Hepatocyte (in vitro differentiated cells): ENCODE results near the gene EIF6. TPM values are rescaled to one million over a fixed set of nuclear protein-coding genes. Genes with fewer than 3 reads are reported as not detected.

Experiments used
- DNase-seq: peaks from one replicate; pipeline ENCODE4 v3.0.0-alpha.2; 2016; ENCODE audit warnings: low spot score
- H2AFZ ChIP-seq: fragments of 200-600 bp; sonication (generic); 2 replicates; pipeline ENCODE4 v1.6.0; 2016; ENCODE audit warnings: antibody characterized with exemption, mild to moderate bottlenecking
- H3K27ac ChIP-seq: fragments of 200-600 bp; sonication (generic); 2 replicates; pipeline ENCODE4 v1.5.1; 2016; ENCODE audit warnings: mild to moderate bottlenecking
- H3K27me3 ChIP-seq: fragments of 200-600 bp; sonication (generic); 2 replicates; pipeline ENCODE4 v1.6.1; 2016
- H3K36me3 ChIP-seq: fragments of 200-600 bp; sonication (generic); replicated peaks from 2 replicates; pipeline ENCODE4 v1.5.1; 2016; ENCODE audit warnings: low read depth; ENCODE audit not compliant: insufficient read depth
- H3K4me1 ChIP-seq: fragments of 200-600 bp; sonication (generic); 2 replicates; pipeline ENCODE4 v1.5.1; 2016; ENCODE audit warnings: mild to moderate bottlenecking, moderate library complexity; ENCODE audit not compliant: insufficient read depth
- H3K4me2 ChIP-seq: fragments of 200-600 bp; sonication (generic); 2 replicates; pipeline ENCODE4 v1.6.0; 2016
- H3K4me3 ChIP-seq: fragments of 200-600 bp; sonication (generic); 2 replicates; pipeline ENCODE4 v1.5.1; 2016; ENCODE audit warnings: mild to moderate bottlenecking
- H3K79me2 ChIP-seq: fragments of 200-600 bp; sonication (generic); 2 replicates; pipeline ENCODE4 v1.6.0; 2017; ENCODE audit warnings: mild to moderate bottlenecking
- H3K9me2 ChIP-seq: fragments of 200-600 bp; sonication (generic); replicated peaks from 2 replicates; pipeline ENCODE4 v1.6.0; 2017; ENCODE audit warnings: mild to moderate bottlenecking; ENCODE audit not compliant: insufficient read depth
- H3K9me3 ChIP-seq: fragments of 200-600 bp; sonication (generic); 2 replicates; pipeline ENCODE4 v1.5.1; 2016; ENCODE audit warnings: low read depth, mild to moderate bottlenecking
- H4K20me1 ChIP-seq: fragments of 200-600 bp; sonication (generic); 2 replicates; pipeline ENCODE4 v1.6.0; 2016; ENCODE audit warnings: mild to moderate bottlenecking; ENCODE audit not compliant: insufficient read depth, poor library complexity, severe bottlenecking
- CTCF ChIP-seq: fragments of 200-600 bp; sonication (generic); IDR thresholded peaks from 2 replicates; pipeline ENCODE4 v1.5.1; 2016; ENCODE audit warnings: antibody characterized with exemption, mild to moderate bottlenecking; ENCODE audit not compliant: poor library complexity
- EZH2 ChIP-seq: fragments of 200-600 bp; sonication (generic); IDR thresholded peaks from 2 replicates; pipeline ENCODE4 v1.6.1; 2016; ENCODE audit warnings: antibody characterized with exemption, mild to moderate bottlenecking, borderline replicate concordance
- EZH2phosphoT487 ChIP-seq: fragments of 200-600 bp; sonication (generic); IDR thresholded peaks from one replicate; pipeline ENCODE4 v1.6.1; 2018; ENCODE audit warnings: antibody characterized with exemption, mild to moderate bottlenecking, low read depth, moderate library complexity; ENCODE audit not compliant: unreplicated experiment, severe bottlenecking
- WGBS: methylation state at CpG from one replicate; pipeline ENCODE4 v1.1.6; 2016; ENCODE audit warnings: low lambda C conversion rate; ENCODE audit errors: missing lambda C conversion rate; 5-methylcytosine and 5-hydroxymethylcytosine counted together
- polyA plus RNA-seq: library from polyadenylated mRNA; unstranded; fragments of >200 nt; fragmentation: Nextera tagmentation; extraction: Ambion mirVana; gene quantifications from 2 replicates; pipeline ENCODE4 v1.2.1, GENCODE V29; 2016
- total RNA-seq: library from RNA; depleted of rRNA; stranded (reverse); fragments of >200 nt; gene quantifications from 2 replicates; pipeline ENCODE4 v1.2.3, GENCODE V29; 2014

Gene EIF6
- total and polyA plus RNA-seq, 2 experiments from 2014 or later: 112 to 230 TPM

- no peak overlapping the region for H3K27ac ChIP-seq
- H4K20me1 ChIP-seq: no peaks in the 10 kb centered on the region
- H2AFZ ChIP-seq: no peak overlapping the region
- no peak for DNase-seq
- no peaks in the 10 kb centered on the region for H3K9me3 ChIP-seq
- no peak overlapping the region for H3K4me2 ChIP-seq
- no peak overlapping the region for H3K4me3 ChIP-seq
- no peaks in the 10 kb centered on the region for H3K4me1 ChIP-seq
- H3K79me2 ChIP-seq: no peaks in the 10 kb centered on the region
- H3K9me2 ChIP-seq: no peaks in the 10 kb centered on the region
- peaks cover 14% of the 10 kb centered on the region for H3K27me3 ChIP-seq
- 80% methylated on average over 2 of the region's 2 CpGs for WGBS
- no peaks in the 10 kb centered on the region for H3K36me3 ChIP-seq
- TF ChIP-seq EZH2phosphoT487 (no peak), EZH2 (no peak), CTCF (no peak)
Observed at GRCh38 chr20:35232575-35232974, 52.0 kb downstream of the EIF6 start.

Other genes with a start within 250 kb of the EIF6 start
- gene TRPC4AP, start 192.0 kb downstream of the EIF6 start, total RNA-seq: 81.0 and 88.6 TPM in 2 replicates
- gene TRPC4AP, start 192.0 kb downstream of the EIF6 start, polyA plus RNA-seq: 94.9 and 102 TPM in 2 replicates
- 24.7 and 27.4 TPM in 2 replicates for gene EDEM2, start 137.4 kb downstream of the EIF6 start, total RNA-seq
- gene EDEM2, start 137.4 kb downstream of the EIF6 start, polyA plus RNA-seq: 38.3 and 40.8 TPM in 2 replicates
- 7.5 and 7.7 TPM in 2 replicates for gene PROCR, start 112.7 kb downstream of the EIF6 start, total RNA-seq
- gene PROCR, start 112.7 kb downstream of the EIF6 start, polyA plus RNA-seq: 9.0 and 14.1 TPM in 2 replicates
- 0.76 and 1.2 TPM in 2 replicates for gene MMP24, start 58.1 kb downstream of the EIF6 start, total RNA-seq
- gene MMP24, start 58.1 kb downstream of the EIF6 start, polyA plus RNA-seq: 0.69 and 1.2 TPM in 2 replicates
- 16.9 and 19.0 TPM in 2 replicates for gene MMP24OS, start 6.7 kb downstream of the EIF6 start, total RNA-seq
- gene MMP24OS, start 6.7 kb downstream of the EIF6 start, polyA plus RNA-seq: 58.5 and 60.1 TPM in 2 replicates
- gene FAM83C, start 7.7 kb upstream of the EIF6 start, total RNA-seq: not detected in 2 replicates
- 0.10 TPM in 1 of 2 replicates, not detected in the other for gene FAM83C, start 7.7 kb upstream of the EIF6 start, polyA plus RNA-seq
- gene UQCC1, start 127.2 kb upstream of the EIF6 start, total RNA-seq: 28.2 and 31.8 TPM in 2 replicates
- gene UQCC1, start 127.2 kb upstream of the EIF6 start, polyA plus RNA-seq: 33.1 and 38.8 TPM in 2 replicates
- 1.0 and 1.6 TPM in 2 replicates for gene GDF5, start 153.5 kb upstream of the EIF6 start, total RNA-seq
- gene GDF5, start 153.5 kb upstream of the EIF6 start, polyA plus RNA-seq: 2.0 and 2.7 TPM in 2 replicates
- gene CEP250, start 170.8 kb upstream of the EIF6 start, total RNA-seq: 9.6 and 12.4 TPM in 2 replicates
- gene CEP250, start 170.8 kb upstream of the EIF6 start, polyA plus RNA-seq: 18.5 and 23.4 TPM in 2 replicates
- not detected in 2 replicates for gene C20orf173, start 244.9 kb upstream of the EIF6 start, total RNA-seq
- not detected in 2 replicates for gene C20orf173, start 244.9 kb upstream of the EIF6 start, polyA plus RNA-seq